Sigmoid colon (tissue), 7 donors: ENCODE results near the gene LRRC45. TPM values are rescaled to one million over a fixed set of nuclear protein-coding genes. Genes with fewer than 3 reads are reported as not detected.

Experiments used
- DNase-seq: peaks from one replicate; pipeline ENCODE4 v3.0.0-alpha.2; 2019
- H3K27ac ChIP-seq, 4 donors: fragments of 200-600 bp; sonication (generic); one replicate each; pipeline ENCODE4 v1.5.1; 2016 to 2019; ENCODE audit warnings: mild to moderate bottlenecking in 1 of 4
- H3K27me3 ChIP-seq, 3 donors: fragments of 200-600 bp; sonication (generic); one replicate each; pipeline ENCODE4 v1.5.1; 2019; ENCODE audit warnings: mild to moderate bottlenecking in 1 of 3
- H3K36me3 ChIP-seq, 4 donors: fragments of 200-600 bp; sonication (generic); one replicate each; pipeline ENCODE4 v1.5.1; 2016 to 2019
- H3K4me1 ChIP-seq, 4 donors: fragments of 200-600 bp; sonication (generic); one replicate each; pipeline ENCODE4 v1.5.1; 2017 to 2019
- H3K4me3 ChIP-seq, 4 donors: fragments of 200-600 bp; sonication (generic); one replicate each; pipeline ENCODE4 v1.5.1; 2017 to 2019; ENCODE audit warnings: mild to moderate bottlenecking in 2 of 4, moderate library complexity in 1 of 4
- H3K9me3 ChIP-seq, 4 donors: fragments of 200-600 bp in 3 of 4; sonication (generic) in 3 of 4; one replicate each; pipeline versions ENCODE4 v1.5.1 to v1.6.1; 2013 to 2019
- CTCF ChIP-seq, 4 experiments: fragments of 450-650 bp in 3 of 4; fragments of 200-600 bp in 1 of 4; IDR thresholded peaks; one replicate each; pipeline ENCODE4 v1.5.1; 2016 to 2019; ENCODE audit warnings: antibody characterized with exemption in 4 of 4, mild to moderate bottlenecking in 3 of 4, moderate library complexity in 2 of 4
- EP300 ChIP-seq, 4 donors: sonication (generic); formaldehyde crosslinking; IDR thresholded peaks; one replicate each; pipeline ENCODE4 v1.6.1; 2017; ENCODE audit warnings: antibody characterized with exemption in 4 of 4
- POLR2A ChIP-seq, 2 donors: fragments of 450-650 bp; IDR thresholded peaks; one replicate each; pipeline ENCODE4 v1.6.1; 2016; ENCODE audit warnings: antibody characterized with exemption in 2 of 2, mild to moderate bottlenecking in 2 of 2, moderate library complexity in 2 of 2
- POLR2AphosphoS5 ChIP-seq, 4 donors: sonication (generic); formaldehyde crosslinking; IDR thresholded peaks; one replicate each; pipeline ENCODE4 v1.6.1; 2017; ENCODE audit warnings: antibody characterized with exemption in 4 of 4
- WGBS, 2 donors: extraction: QIAGEN DNeasy Blood & Tissue Kit; methylation state at CpG; one replicate each; pipeline ENCODE4 v1.1.7; 2013; 5-methylcytosine and 5-hydroxymethylcytosine counted together
- intact Hi-C: fragments of 100-400 bp; cut with DNase I; formaldehyde crosslinking; loops from one replicate; pipeline ENCODE4 v1.15.1; 2023
- polyA plus RNA-seq, 3 donors: library from polyadenylated mRNA; stranded (reverse); fragments of 200-250 nt; gene quantifications; one replicate each; pipeline ENCODE4 v1.2.3, GENCODE V29; 2013
- total RNA-seq, 4 donors: library from RNA; depleted of rRNA; stranded (reverse); fragments of >200 nt; gene quantifications; one replicate each; pipeline ENCODE4 v1.1.0, GENCODE V29; 2016
- donor health status: healthy with polysubstance abuse.
- donor health status: Bipolar disorder and iron deficiency.
- donor health status: healthy.

LRRC45 gene
- total and polyA plus RNA-seq, 7 donors: 5.3 to 28.6 (median 6.7) TPM

GRCh38 chr17:82045936-82046484 lies 22.9 kb downstream of the LRRC45 start:
- intact Hi-C loops: no loop called here
- Histone ChIP-seq H3K4me3 (no peak overlapping the region), H3K9me3 (no peaks in the 10 kb centered on the region), H3K36me3 (peaks cover 0 to 37% (median 6%) of the 10 kb centered on the region in 4 donors), H3K4me1 (peaks cover 0 to 18% (median 14%) of the 10 kb centered on the region in 4 donors), H3K27me3 (no peaks in the 10 kb centered on the region), H3K27ac (no peak overlapping the region)
- WGBS, 2 donors: 82 to 85% methylated on average over 14 of the region's 14 CpGs
- TF ChIP-seq EP300 (IDR thresholded peaks at IDR 0.05) (no peak), POLR2A (IDR thresholded peaks at IDR 0.05) (no peak), POLR2AphosphoS5 (IDR thresholded peaks at IDR 0.05) (no peak), CTCF (IDR thresholded peaks at IDR 0.05) (no peak)
- DNase-seq: no peak

GRCh38 chr17:82046903-82047302 lies 23.8 kb downstream of the LRRC45 start:
- Histone ChIP-seq H3K4me3 (no peak overlapping the region), H3K36me3 (peaks cover 0 to 37% (median 6%) of the 10 kb centered on the region in 4 donors), H3K27me3 (no peaks in the 10 kb centered on the region), H3K9me3 (no peaks in the 10 kb centered on the region), H3K4me1 (peaks cover 0 to 21% (median 16%) of the 10 kb centered on the region in 4 donors), H3K27ac (no peak overlapping the region)
- intact Hi-C loops: no loop called here
- no peak for TF ChIP-seq POLR2AphosphoS5 (IDR thresholded peaks at IDR 0.05)
- TF ChIP-seq CTCF (IDR thresholded peaks at IDR 0.05): no peak
- WGBS, 2 donors: 93% methylated on average over 21 of the region's 21 CpGs
- no peak for DNase-seq

DNA sequence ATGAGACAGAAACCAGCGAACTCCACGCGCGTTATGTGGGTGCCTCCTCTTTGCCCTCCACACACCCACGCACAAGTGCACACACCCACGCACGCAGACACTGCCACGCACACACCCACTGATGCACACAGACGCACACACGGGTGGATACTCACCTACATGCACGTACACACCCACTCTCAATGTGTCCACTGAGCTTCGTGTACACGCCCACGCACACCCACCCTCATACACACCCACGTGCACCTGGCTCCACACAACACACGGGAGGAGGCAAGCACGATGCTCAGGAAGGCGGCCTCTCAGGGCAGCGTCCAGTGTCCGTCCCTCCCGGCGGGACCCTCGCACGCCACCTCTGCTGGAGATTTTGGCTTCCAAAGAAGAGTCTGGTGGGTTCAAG lies 24.3 kb downstream of the LRRC45 start:
- H3K4me3 ChIP-seq: no peak overlapping the region
- H3K4me1 ChIP-seq: peaks cover 0 to 24% (median 18%) of the 10 kb centered on the region in 4 donors
- DNase-seq: no peak
- TF ChIP-seq POLR2A (IDR thresholded peaks at IDR 0.05): no peak
- no peak for TF ChIP-seq POLR2AphosphoS5 (IDR thresholded peaks at IDR 0.05)
- no peak for TF ChIP-seq EP300 (IDR thresholded peaks at IDR 0.05)
- no peak for TF ChIP-seq CTCF (IDR thresholded peaks at IDR 0.05)
- WGBS, 2 donors: 83 to 88% methylated on average over 24 of the region's 24 CpGs
- no peaks in the 10 kb centered on the region for H3K27me3 ChIP-seq
- H3K27ac ChIP-seq: no peak overlapping the region
- intact Hi-C loops: no loop called here
- no peaks in the 10 kb centered on the region for H3K9me3 ChIP-seq
- H3K36me3 ChIP-seq: peaks cover 0 to 37% (median 6%) of the 10 kb centered on the region in 4 donors

DNA sequence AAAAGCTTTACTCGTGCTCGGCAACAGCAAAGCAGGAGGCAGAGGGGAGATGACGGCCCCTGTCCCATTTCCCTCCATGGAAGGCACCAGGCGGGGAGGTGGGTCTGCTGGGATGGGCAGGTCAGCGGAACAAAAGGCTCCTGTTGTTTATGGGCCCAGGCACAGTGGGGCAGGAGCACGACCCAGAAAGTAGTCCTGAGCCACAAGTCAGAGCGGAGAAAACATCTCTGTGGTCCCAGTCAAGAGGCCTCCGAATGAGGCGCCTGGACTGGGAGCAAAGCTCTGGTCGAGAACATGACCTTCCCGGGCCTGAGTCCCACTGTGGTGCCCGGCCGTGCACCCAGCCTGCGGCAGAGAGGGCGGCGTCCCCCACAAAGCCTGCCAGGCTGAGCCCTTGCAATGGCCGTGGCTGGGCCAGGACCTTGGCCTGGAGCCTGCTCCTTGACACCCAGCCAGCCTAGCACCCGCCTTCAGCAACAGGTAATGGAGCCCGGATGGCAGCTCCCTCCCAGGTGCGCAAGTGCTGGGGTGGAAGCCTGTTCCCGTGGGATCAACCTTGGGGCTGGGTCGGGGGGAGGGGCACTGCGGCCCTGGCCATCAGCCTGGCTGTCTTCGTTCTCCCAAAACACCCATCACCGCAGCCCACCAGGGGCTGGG lies 24.9 kb downstream of the LRRC45 start:
- Histone ChIP-seq H3K4me3 (no peak overlapping the region), H3K27ac (no peak overlapping the region), H3K9me3 (no peaks in the 10 kb centered on the region), H3K4me1 (peaks cover 0 to 30% (median 25%) of the 10 kb centered on the region in 4 donors), H3K27me3 (no peaks in the 10 kb centered on the region), H3K36me3 (peaks cover 0 to 37% (median 6%) of the 10 kb centered on the region in 4 donors)
- no peak for TF ChIP-seq POLR2A (IDR thresholded peaks at IDR 0.05)
- TF ChIP-seq EP300 (IDR thresholded peaks at IDR 0.05): no peak
- TF ChIP-seq CTCF (IDR thresholded peaks at IDR 0.05): no peak
- TF ChIP-seq POLR2AphosphoS5 (IDR thresholded peaks at IDR 0.05): no peak
- 92 to 94% methylated on average over 25 of the region's 25 CpGs for WGBS, 2 donors
- intact Hi-C loops: no loop called here
- no peak for DNase-seq
